Lower lobe of right lung (tissue), 2 donors: ENCODE measurements around the gene TBATA. TPM values are rescaled to one million over a fixed set of nuclear protein-coding genes. Genes with fewer than 3 reads are reported as not detected.
"Not testable (repeated sequence)": the region's sequence is repeated elsewhere in the genome, so short reads cannot be mapped to it uniquely, and the experiment has no call there.

Experiments used
- ATAC-seq, 2 donors: fragments of 200-7000 bp; cut with Tn5 transposase; one replicate each; pipeline ENCODE4 v1.9.1; 2020 to 2022; ENCODE audit warnings: mild to moderate bottlenecking in 2 of 2, moderate library complexity in 2 of 2
- DNase-seq: peaks from one replicate; pipeline ENCODE4 v3.0.0-alpha.2; 2020
- H3K27ac ChIP-seq: fragments of 200-600 bp; one replicate; pipeline ENCODE4 v1.8.0; 2022
- H3K27me3 ChIP-seq: fragments of 200-600 bp; one replicate; pipeline ENCODE4 v1.8.0; 2022; ENCODE audit warnings: low read depth
- H3K36me3 ChIP-seq: fragments of 200-600 bp; one replicate; pipeline ENCODE4 v1.8.0; 2022; ENCODE audit warnings: mild to moderate bottlenecking
- H3K4me1 ChIP-seq: fragments of 200-600 bp; one replicate; pipeline ENCODE4 v1.8.0; 2022
- H3K4me3 ChIP-seq: fragments of 200-600 bp; one replicate; pipeline ENCODE4 v1.8.0; 2022; ENCODE audit warnings: mild to moderate bottlenecking
- H3K9me3 ChIP-seq: fragments of 200-600 bp; one replicate; pipeline ENCODE4 v1.8.0; 2022
- intact Hi-C: fragments of 100-400 bp; cut with DNase I; formaldehyde crosslinking; loops from one replicate; pipeline ENCODE4 v1.11.0; 2022
- total RNA-seq: library from RNA; stranded (reverse); fragmentation: NEBNext Ultra II Directional; extraction: Animal tissue kit (Norgen Biotek cat#: 25700); gene quantifications from one replicate; pipeline ENCODE4 v1.2.1, GENCODE V29; 2021
- TF ChIP-seq, protein P1 (sequence below): fragments of 200-600 bp; IDR thresholded peaks from one replicate; pipeline ENCODE4 v1.8.0; 2022; ENCODE audit warnings: antibody characterized with exemption, mild to moderate bottlenecking
- donor health status: DM: no; HTN: yes; CAD: no; lungs with severe emphysema.

The TBATA gene
- total RNA-seq, 1 donor from 2014 or later: not detected

DNA sequence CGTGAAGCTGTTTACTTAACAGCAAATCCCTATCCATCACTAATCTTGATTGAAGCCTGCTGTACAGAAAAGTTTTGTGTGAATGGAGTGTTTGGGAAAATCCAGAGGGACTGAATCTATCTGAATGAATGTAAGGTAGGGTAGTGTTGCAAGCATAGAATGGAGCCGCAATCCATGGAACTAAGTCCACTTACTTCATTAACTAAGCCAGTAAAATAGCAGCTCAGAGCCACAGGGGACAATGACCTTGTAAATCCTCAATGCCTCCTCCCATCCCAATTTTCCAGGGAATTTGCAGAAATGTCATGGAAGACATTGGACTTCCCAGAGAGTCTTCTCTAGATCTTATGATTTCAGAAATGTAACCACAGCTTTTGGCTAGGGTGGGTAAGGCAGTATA lies 15.2 kb downstream of the TBATA start:
- intact Hi-C loops: no loop called here
- H3K36me3 ChIP-seq: no peaks in the 10 kb centered on the region
- H3K4me1 ChIP-seq: no peaks in the 10 kb centered on the region
- no peaks in the 10 kb centered on the region for H3K27me3 ChIP-seq
- TF ChIP-seq, protein P1, sequence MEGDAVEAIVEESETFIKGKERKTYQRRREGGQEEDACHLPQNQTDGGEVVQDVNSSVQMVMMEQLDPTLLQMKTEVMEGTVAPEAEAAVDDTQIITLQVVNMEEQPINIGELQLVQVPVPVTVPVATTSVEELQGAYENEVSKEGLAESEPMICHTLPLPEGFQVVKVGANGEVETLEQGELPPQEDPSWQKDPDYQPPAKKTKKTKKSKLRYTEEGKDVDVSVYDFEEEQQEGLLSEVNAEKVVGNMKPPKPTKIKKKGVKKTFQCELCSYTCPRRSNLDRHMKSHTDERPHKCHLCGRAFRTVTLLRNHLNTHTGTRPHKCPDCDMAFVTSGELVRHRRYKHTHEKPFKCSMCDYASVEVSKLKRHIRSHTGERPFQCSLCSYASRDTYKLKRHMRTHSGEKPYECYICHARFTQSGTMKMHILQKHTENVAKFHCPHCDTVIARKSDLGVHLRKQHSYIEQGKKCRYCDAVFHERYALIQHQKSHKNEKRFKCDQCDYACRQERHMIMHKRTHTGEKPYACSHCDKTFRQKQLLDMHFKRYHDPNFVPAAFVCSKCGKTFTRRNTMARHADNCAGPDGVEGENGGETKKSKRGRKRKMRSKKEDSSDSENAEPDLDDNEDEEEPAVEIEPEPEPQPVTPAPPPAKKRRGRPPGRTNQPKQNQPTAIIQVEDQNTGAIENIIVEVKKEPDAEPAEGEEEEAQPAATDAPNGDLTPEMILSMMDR: no peak
- ATAC-seq: no peak
- H3K9me3 ChIP-seq: peaks cover 6% of the 10 kb centered on the region
- H3K4me3 ChIP-seq: no peak overlapping the region
- H3K27ac ChIP-seq: no peak overlapping the region
- DNase-seq: no peak

DNA sequence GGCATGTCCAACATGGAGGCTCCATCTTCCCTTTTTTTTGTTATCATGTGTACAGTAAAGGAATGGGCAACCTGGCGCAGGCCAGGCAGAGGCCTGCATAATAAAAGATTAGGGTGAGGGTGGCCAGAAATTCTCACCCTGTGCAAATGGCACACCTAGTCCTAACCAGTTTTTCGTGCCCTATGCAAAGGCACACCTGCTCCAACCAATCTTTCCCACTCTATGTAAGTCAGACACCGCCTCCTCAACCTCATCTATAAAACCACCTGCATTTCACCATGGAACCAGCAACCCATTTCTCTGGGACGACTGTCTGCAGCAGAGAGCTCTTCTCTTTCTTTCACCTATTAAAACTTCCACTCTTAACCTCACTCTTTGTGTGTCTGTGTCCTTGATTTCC lies 16.1 kb downstream of the TBATA start:
- no peak for DNase-seq
- intact Hi-C loops: no loop called here

DNA sequence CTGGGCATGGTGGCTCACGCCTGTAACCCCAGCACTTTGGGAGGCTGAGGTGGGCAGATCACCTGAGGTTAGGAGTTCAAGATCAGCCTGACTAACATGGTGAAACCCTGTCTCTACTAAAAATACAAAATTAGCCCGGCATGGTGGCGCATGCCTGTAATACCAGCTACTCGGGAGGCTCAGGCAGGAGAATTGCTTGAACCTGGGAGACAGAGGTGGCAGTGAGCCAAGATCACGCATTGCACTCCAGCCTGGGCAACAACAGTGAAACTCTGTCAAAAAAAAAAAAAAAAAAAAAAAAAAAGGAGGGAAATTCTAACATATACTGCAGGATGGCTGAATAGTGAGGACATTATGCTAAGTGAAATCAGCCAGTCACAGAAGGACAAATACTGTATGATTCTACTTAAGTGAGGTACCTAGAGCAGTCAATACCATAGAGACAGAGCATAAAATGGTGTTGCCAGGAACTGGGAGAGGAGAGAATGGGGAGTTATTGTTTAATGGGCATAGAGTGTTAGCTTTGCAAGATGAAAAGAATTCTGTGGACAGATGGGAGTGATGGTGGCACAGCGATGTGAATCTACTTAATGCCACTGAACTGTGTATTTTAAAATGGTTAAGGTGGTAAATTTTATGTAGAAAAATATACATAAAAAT lies 17.0 kb downstream of the TBATA start:
- H3K9me3 ChIP-seq, DNase-seq, H3K27me3 ChIP-seq, H3K36me3 ChIP-seq, ATAC-seq, H3K4me3 ChIP-seq, H3K27ac ChIP-seq, H3K4me1 ChIP-seq, intact Hi-C loops: not testable (repeated sequence)

More for the DNA sequence above, 16.1 kb downstream of the TBATA start:
- H3K36me3 ChIP-seq: no peaks in the 10 kb centered on the region
- H3K4me1 ChIP-seq: no peaks in the 10 kb centered on the region
- no peak overlapping the region for H3K27ac ChIP-seq
- no peak for ATAC-seq
- peaks cover 6% of the 10 kb centered on the region for H3K9me3 ChIP-seq
- H3K27me3 ChIP-seq: no peaks in the 10 kb centered on the region
- TF ChIP-seq, protein P1: no peak
- no peak overlapping the region for H3K4me3 ChIP-seq

DNA sequence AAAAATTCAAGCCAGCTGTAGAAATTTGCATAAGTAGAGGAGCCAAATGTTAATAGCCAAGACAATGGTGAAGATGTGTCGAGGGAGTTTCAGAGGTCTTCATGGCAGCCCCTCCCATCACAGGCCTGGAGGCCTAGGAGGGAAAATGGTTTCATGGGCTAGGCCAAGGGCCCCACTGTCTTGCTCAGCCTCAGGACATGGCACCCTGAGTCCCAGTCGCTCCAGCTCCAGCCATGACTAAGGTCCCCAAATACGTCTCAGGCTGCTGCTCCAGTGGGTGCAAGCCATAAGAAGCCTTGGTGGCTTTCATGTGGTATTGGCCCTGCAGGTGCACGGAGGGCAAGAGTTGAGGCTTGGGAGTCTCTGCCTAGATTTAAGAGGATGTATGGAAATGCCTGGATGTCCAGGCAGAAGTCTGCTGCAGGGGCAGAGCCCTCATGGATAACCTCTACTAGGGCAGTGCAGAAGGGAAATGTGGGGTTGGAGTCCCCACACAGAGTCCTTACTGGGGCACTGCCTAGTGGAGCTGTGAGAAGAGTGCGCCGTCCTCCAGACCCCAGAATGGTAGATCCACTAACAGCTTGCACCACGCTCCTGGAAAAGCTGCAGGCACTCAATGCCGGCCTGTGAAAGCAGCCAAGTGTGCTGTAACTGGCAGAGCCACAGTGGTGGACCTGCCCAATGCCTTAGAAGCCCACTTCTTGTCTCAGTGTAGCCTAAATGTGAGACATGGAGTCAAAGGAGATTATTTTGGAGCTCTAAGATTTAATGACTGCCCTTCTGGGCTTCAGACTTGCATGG lies 19.2 kb downstream of the TBATA start:
- no peak for DNase-seq
- intact Hi-C loops: no loop called here
- Histone ChIP-seq H3K27me3 (no peaks in the 10 kb centered on the region), H3K36me3 (no peaks in the 10 kb centered on the region), H3K27ac (no peak overlapping the region), H3K4me3 (no peak overlapping the region), H3K4me1 (no peaks in the 10 kb centered on the region), H3K9me3 (peaks cover 6% of the 10 kb centered on the region)
- no peak for ATAC-seq
- TF ChIP-seq, protein P1: no peak

DNA sequence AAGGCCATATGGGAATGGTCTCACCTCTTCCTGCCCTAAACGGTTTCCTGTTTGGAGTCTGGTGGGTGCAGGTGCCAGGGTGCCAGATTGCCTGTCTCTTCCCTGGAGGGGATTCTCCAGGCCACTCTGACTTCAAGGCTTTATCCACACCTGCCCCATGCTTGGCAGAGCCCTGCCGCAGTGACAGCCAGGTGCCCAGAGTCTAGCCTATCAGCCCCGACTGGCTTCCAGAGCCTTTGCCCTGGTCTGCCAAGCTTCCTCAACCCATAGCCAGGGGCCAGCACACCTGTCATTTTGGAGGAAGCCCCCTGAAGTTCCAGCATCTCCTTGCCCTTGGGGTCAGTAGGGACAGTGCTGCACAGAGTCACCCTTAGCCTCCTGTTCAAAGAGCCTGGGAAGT lies 21.6 kb downstream of the TBATA start:
- no peak overlapping the region for H3K4me3 ChIP-seq
- ATAC-seq (no peak), DNase-seq (no peak)
- TF ChIP-seq, protein P1: no peak
- no peaks in the 10 kb centered on the region for H3K36me3 ChIP-seq
- H3K27ac ChIP-seq: no peak overlapping the region
- intact Hi-C loops: no loop called here
- peaks cover 6% of the 10 kb centered on the region for H3K9me3 ChIP-seq
- peaks cover 5% of the 10 kb centered on the region for H3K4me1 ChIP-seq
- H3K27me3 ChIP-seq: no peaks in the 10 kb centered on the region
